22Rv1 (cell line): Measurements from ENCODE around the gene PWWP2B.

Experiments used
- CTCF ChIP-seq: fragments of 450-650 bp; IDR thresholded peaks from 2 replicates; pipeline ENCODE4 v1.5.1; 2017; ENCODE audit warnings: mild to moderate bottlenecking
- ZFX ChIP-seq: fragments of 450-650 bp; IDR thresholded peaks from 2 replicates; pipeline ENCODE4 v1.6.1; 2017; ENCODE audit warnings: antibody characterized with exemption, borderline replicate concordance

- TF ChIP-seq CTCF (no peak), ZFX (no peak)
These were observed 13.2 kb upstream of the PWWP2B start for GRCh38 chr10:132383751-132384196.
